ENCODE results near the gene PRKACB.

DNA sequence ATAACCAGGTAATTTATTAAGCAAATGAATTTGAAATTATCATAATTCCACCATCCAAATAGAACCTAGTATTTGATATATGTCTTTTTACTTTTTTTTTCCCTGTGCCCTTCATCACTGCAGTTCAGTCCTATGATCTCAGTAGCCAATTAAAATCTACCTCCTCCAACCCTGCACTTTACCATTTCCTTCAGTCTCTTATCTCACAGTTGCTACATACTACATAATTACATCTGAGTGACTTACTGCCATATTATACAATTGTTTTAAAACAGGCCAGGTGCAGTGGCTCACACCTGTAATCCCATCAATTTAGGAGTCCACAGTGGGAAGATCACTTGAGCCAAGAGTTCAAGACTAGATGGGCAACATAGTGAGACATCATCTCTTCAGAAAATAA is 73.2 kb downstream of the PRKACB start:
- TF ChIP-seq, protein P1, sequence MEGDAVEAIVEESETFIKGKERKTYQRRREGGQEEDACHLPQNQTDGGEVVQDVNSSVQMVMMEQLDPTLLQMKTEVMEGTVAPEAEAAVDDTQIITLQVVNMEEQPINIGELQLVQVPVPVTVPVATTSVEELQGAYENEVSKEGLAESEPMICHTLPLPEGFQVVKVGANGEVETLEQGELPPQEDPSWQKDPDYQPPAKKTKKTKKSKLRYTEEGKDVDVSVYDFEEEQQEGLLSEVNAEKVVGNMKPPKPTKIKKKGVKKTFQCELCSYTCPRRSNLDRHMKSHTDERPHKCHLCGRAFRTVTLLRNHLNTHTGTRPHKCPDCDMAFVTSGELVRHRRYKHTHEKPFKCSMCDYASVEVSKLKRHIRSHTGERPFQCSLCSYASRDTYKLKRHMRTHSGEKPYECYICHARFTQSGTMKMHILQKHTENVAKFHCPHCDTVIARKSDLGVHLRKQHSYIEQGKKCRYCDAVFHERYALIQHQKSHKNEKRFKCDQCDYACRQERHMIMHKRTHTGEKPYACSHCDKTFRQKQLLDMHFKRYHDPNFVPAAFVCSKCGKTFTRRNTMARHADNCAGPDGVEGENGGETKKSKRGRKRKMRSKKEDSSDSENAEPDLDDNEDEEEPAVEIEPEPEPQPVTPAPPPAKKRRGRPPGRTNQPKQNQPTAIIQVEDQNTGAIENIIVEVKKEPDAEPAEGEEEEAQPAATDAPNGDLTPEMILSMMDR (conservative IDR thresholded peaks at IDR 0.05; ENCODE audit: low read length), result no peak
- no peak for TF ChIP-seq EZH2phosphoT487 (IDR thresholded peaks at IDR 0.05; ENCODE audit: borderline replicate concordance, low read depth, low read length)
